Measurements from ENCODE around the gene CTF1. TPM values are rescaled to one million over a fixed set of nuclear protein-coding genes. Genes with fewer than 3 reads are reported as not detected.

Gene CTF1
- total RNA-seq, 4 donors from 2014 or later: 5.1 to 14.6 (median 6.2) TPM

- H3K36me3 ChIP-seq: peaks cover 0 to 33% of the 10 kb centered on the region in 2 donors
- H3K9me3 ChIP-seq: no peaks in the 10 kb centered on the region
- TF ChIP-seq POLR2AphosphoS5 (IDR thresholded peaks at IDR 0.05): no peak
- TF ChIP-seq EP300 (IDR thresholded peaks at IDR 0.05): no peak
- TF ChIP-seq CTCF (IDR thresholded peaks at IDR 0.05): no peak
- TF ChIP-seq POLR2A (IDR thresholded peaks at IDR 0.05): no peak
- no peak for ATAC-seq
- H3K4me1 ChIP-seq: peaks cover 0 to 44% (median 18%) of the 10 kb centered on the region in 3 donors
- H3K4me3 ChIP-seq: peak overlapping the region in 1 of 2 donors; percentile 93
- peak overlapping the region in 2 of 4 donors; percentile 90 to 92 for H3K27ac ChIP-seq
- 50 to 66% methylated on average over 2 to 3 of the region's 5 CpGs for WGBS, 2 donors (ENCODE audit: low coverage in 1 of 2)
- H3K27me3 ChIP-seq: no peaks in the 10 kb centered on the region
These were observed 19.5 kb upstream of the CTF1 start for GRCh38 chr16:30876867-30877266.

- Histone ChIP-seq H3K27ac (no peak overlapping the region), H3K4me3 (no peak overlapping the region), H3K36me3 (peaks cover 0 to 84% of the 10 kb centered on the region in 2 donors), H3K27me3 (no peaks in the 10 kb centered on the region), H3K4me1 (peaks cover 0 to 7% (median 0%) of the 10 kb centered on the region in 3 donors), H3K9me3 (no peaks in the 10 kb centered on the region)
- no peak for TF ChIP-seq POLR2AphosphoS5 (IDR thresholded peaks at IDR 0.05)
- TF ChIP-seq EP300 (IDR thresholded peaks at IDR 0.05): no peak
- TF ChIP-seq POLR2A (IDR thresholded peaks at IDR 0.05): no peak
- TF ChIP-seq CTCF (IDR thresholded peaks at IDR 0.05): no peak
- WGBS, 2 donors (ENCODE audit: low coverage in 1 of 2): 50 to 75% methylated on average over 1 to 4 of the region's 4 CpGs
- no peak for ATAC-seq
These were observed 13.7 kb upstream of the CTF1 start for GRCh38 chr16:30882429-30883310.

GRCh38 chr16:30884760-30885159 is 11.7 kb upstream of the CTF1 start:
- no peaks in the 10 kb centered on the region for H3K9me3 ChIP-seq
- H3K27ac ChIP-seq: no peak overlapping the region
- H3K4me1 ChIP-seq: no peaks in the 10 kb centered on the region
- no peak overlapping the region for H3K4me3 ChIP-seq
- no peak for ATAC-seq
- H3K27me3 ChIP-seq: no peaks in the 10 kb centered on the region
- 73 to 100% methylated on average over 3 of the region's 3 CpGs for WGBS, 2 donors (ENCODE audit: low coverage in 1 of 2)
- peaks cover 0 to 90% of the 10 kb centered on the region in 2 donors for H3K36me3 ChIP-seq
- no peak for TF ChIP-seq POLR2A (IDR thresholded peaks at IDR 0.05)
- TF ChIP-seq EP300 (IDR thresholded peaks at IDR 0.05): no peak
- TF ChIP-seq CTCF (IDR thresholded peaks at IDR 0.05): no peak
- no peak for TF ChIP-seq POLR2AphosphoS5 (IDR thresholded peaks at IDR 0.05)

- H3K27me3 ChIP-seq: no peaks in the 10 kb centered on the region
- ATAC-seq: no peak
- H3K4me3 ChIP-seq: no peak overlapping the region
- no peaks in the 10 kb centered on the region for H3K4me1 ChIP-seq
- H3K27ac ChIP-seq: no peak overlapping the region
- H3K36me3 ChIP-seq: peaks cover 0 to 90% of the 10 kb centered on the region in 2 donors
- no peaks in the 10 kb centered on the region for H3K9me3 ChIP-seq
- 67 to 88% methylated on average over 1 to 6 of the region's 9 CpGs for WGBS, 2 donors (ENCODE audit: low coverage in 1 of 2)
- TF ChIP-seq CTCF (IDR thresholded peaks at IDR 0.05): no peak
- TF ChIP-seq EP300 (IDR thresholded peaks at IDR 0.05): no peak
- TF ChIP-seq POLR2A (IDR thresholded peaks at IDR 0.05): no peak
- no peak for TF ChIP-seq POLR2AphosphoS5 (IDR thresholded peaks at IDR 0.05)
These were observed 11.2 kb upstream of the CTF1 start for GRCh38 chr16:30885196-30885595.

- no peak overlapping the region for H3K4me3 ChIP-seq
- no peaks in the 10 kb centered on the region for H3K27me3 ChIP-seq
- no peak overlapping the region for H3K27ac ChIP-seq
- WGBS, 2 donors (ENCODE audit: low coverage in 1 of 2): 88% methylated on average over 1 of the region's 1 CpG; no CpG with 5 or more reads in 1 of the 2 donors
- H3K4me1 ChIP-seq: no peaks in the 10 kb centered on the region
- no peaks in the 10 kb centered on the region for H3K9me3 ChIP-seq
- TF ChIP-seq EP300 (IDR thresholded peaks at IDR 0.05): no peak
- TF ChIP-seq POLR2AphosphoS5 (IDR thresholded peaks at IDR 0.05): no peak
- no peak for TF ChIP-seq POLR2A (IDR thresholded peaks at IDR 0.05)
- TF ChIP-seq CTCF (IDR thresholded peaks at IDR 0.05): no peak
- ATAC-seq: no peak
- H3K36me3 ChIP-seq: peaks cover 0 to 91% of the 10 kb centered on the region in 2 donors
These were observed 10.3 kb upstream of the CTF1 start for GRCh38 chr16:30886145-30886544.
